HG02571 (cell line): ENCODE measurements around the gene C3AR1.
A peak's percentile ranks its signal among the peaks of the same experiment; 100 is the strongest.

ENCODE experiments used
- ATAC-seq: cut with Tn5 transposase; IDR thresholded peaks from one replicate; pipeline ENCODE4 v1.9.1; 2021; ENCODE audit warnings: mild to moderate bottlenecking, moderate library complexity; ENCODE audit not compliant: unreplicated experiment

C3AR1 gene

GRCh38 chr12:8058506-8058905 lies 7.7 kb downstream of the C3AR1 start:
- no peak for ATAC-seq

- ATAC-seq = no peak
Measured at GRCh38 chr12:8057839-8058238, 8.3 kb downstream of the C3AR1 start.

GRCh38 chr12:8057306-8057705 lies 8.9 kb downstream of the C3AR1 start:
- ATAC-seq = no peak

GRCh38 chr12:8054816-8055215 lies 11.3 kb downstream of the C3AR1 start:
- no peak for ATAC-seq

- ATAC-seq = no peak
Measured at GRCh38 chr12:8052679-8053078, 13.5 kb downstream of the C3AR1 start.

- no peak for ATAC-seq
Measured at GRCh38 chr12:8050600-8051250, 15.4 kb downstream of the C3AR1 start.

- no peak for ATAC-seq
Measured at GRCh38 chr12:8048906-8049305, 17.3 kb downstream of the C3AR1 start.

- no peak for ATAC-seq
Measured at GRCh38 chr12:8047842-8048241, 18.3 kb downstream of the C3AR1 start.

GRCh38 chr12:8045952-8046944 lies 19.9 kb downstream of the C3AR1 start:
- ATAC-seq = no peak

- ATAC-seq = no peak
Measured at GRCh38 chr12:8040791-8041190, 25.4 kb downstream of the C3AR1 start.

- ATAC-seq = no peak
Measured at GRCh38 chr12:8038659-8039114, 27.5 kb downstream of the C3AR1 start.

- no peak for ATAC-seq
Measured at GRCh38 chr12:8037947-8038346, 28.2 kb downstream of the C3AR1 start.

GRCh38 chr12:8037046-8037663 lies 29.0 kb downstream of the C3AR1 start:
- no peak for ATAC-seq

- no peak for ATAC-seq
Measured at GRCh38 chr12:8036346-8036745, 29.8 kb downstream of the C3AR1 start.

- no peak for ATAC-seq
Measured at GRCh38 chr12:8035440-8036010, 30.6 kb downstream of the C3AR1 start.

- ATAC-seq = no peak
Measured at GRCh38 chr12:8034802-8035201, 31.4 kb downstream of the C3AR1 start.

- no peak for ATAC-seq
Measured at GRCh38 chr12:8033153-8034044, 32.8 kb downstream of the C3AR1 start.

- peak; percentile 75 for ATAC-seq
Measured at GRCh38 chr12:8032242-8033152, 33.7 kb downstream of the C3AR1 start, which contains the start of gene FOXJ2. Gene FOXJ2, plus strand, starts transcription at chr12:8032716. Its CDS starts 7,117 bp downstream, at chr12:8039833.

- ATAC-seq = no peak
Measured at GRCh38 chr12:8031872-8032241, 34.3 kb downstream of the C3AR1 start.
